Psoas muscle (tissue), 8 donors: ENCODE measurements around the gene SMARCAL1. TPM values are rescaled to one million over a fixed set of nuclear protein-coding genes. Genes with fewer than 3 reads are reported as not detected.
"Not testable (repeated sequence)": the region's sequence is repeated elsewhere in the genome, so short reads cannot be mapped to it uniquely, and the experiment has no call there.

Source experiments
- ATAC-seq, 4 donors: fragments of 200-7000 bp; cut with Tn5 transposase; one replicate each; pipeline ENCODE4 v1.9.1; 2020; ENCODE audit warnings: moderate library complexity in 3 of 4, mild to moderate bottlenecking in 2 of 4
- DNase-seq, 2 donors: peaks; one replicate each; pipeline ENCODE4 v3.0.0-alpha.2; 2020
- H3K27ac ChIP-seq: fragments of 200-600 bp; one replicate; pipeline ENCODE4 v1.8.0; 2022
- H3K27me3 ChIP-seq, 3 donors: fragments of 200-600 bp in 1 of 3; one replicate each; pipeline versions ENCODE4 v1.6.1 to v1.8.0; 2013 to 2022; ENCODE audit warnings: low read length in 2 of 3, mild to moderate bottlenecking in 2 of 3, moderate library complexity in 1 of 3; ENCODE audit not compliant: insufficient read depth in 3 of 3
- H3K36me3 ChIP-seq, 2 donors: fragments of 200-600 bp in 1 of 2; one replicate each; pipeline versions ENCODE4 v1.6.1 to v1.8.0; 2013 to 2022; ENCODE audit warnings: low read depth in 1 of 2, mild to moderate bottlenecking in 1 of 2, moderate library complexity in 1 of 2; ENCODE audit not compliant: insufficient read depth in 1 of 2
- H3K4me1 ChIP-seq: fragments of 200-600 bp; one replicate; pipeline ENCODE4 v1.8.0; 2022
- H3K4me3 ChIP-seq: fragments of 200-600 bp; one replicate; pipeline ENCODE4 v1.8.0; 2022; ENCODE audit warnings: mild to moderate bottlenecking
- H3K9me3 ChIP-seq: fragments of 200-600 bp; one replicate; pipeline ENCODE4 v1.8.0; 2022
- CTCF ChIP-seq: fragments of 200-600 bp; IDR thresholded peaks from one replicate; pipeline ENCODE4 v1.8.0; 2022; ENCODE audit warnings: antibody characterized with exemption
- WGBS, 3 donors: extraction: QIAGEN DNeasy Blood & Tissue Kit; methylation state at CpG; one replicate each; pipeline versions ENCODE4 v1.1.6 to v1.1.7; 2013; 5-methylcytosine and 5-hydroxymethylcytosine counted together
- intact Hi-C, 2 donors: fragments of 100-400 bp; cut with DNase I; formaldehyde crosslinking; loops; one replicate each; pipeline versions ENCODE4 v1.11.0 to v1.14.2; 2022
- polyA plus RNA-seq, 3 donors: library from polyadenylated mRNA; stranded (reverse); fragments of 200-250 nt; gene quantifications; one replicate each; pipeline ENCODE4 v1.2.3, GENCODE V29; 2013
- total RNA-seq, 4 donors: library from RNA; stranded (reverse); fragmentation: NEBNext Ultra II Directional in 2 of 4; extraction: Animal tissue kit (Norgen Biotek cat#: 25700) in 2 of 4; gene quantifications; one replicate each; pipeline versions ENCODE4 v1.2.1 to v1.2.4, GENCODE V29; 2021 to 2023
- donor health status: healthy with polysubstance abuse.
- donor health status: DM: no; HTN: no; CAD: no; lungs with moderate emphysema.
- donor health status: Bipolar disorder and iron deficiency.
- donor health status: healthy.
- donor health status: DM: yes; HTN: yes; CAD: no.
- donor health status: DM: no; HTN: no; CAD: no.
- donor health status: DM: no; HTN: no; CAD: no.
- donor health status: DM: yes; HTN: yes; CAD: no.

The SMARCAL1 gene
- total and polyA plus RNA-seq, 7 donors: 7.9 to 18.3 (median 11.4) TPM

- Histone ChIP-seq H3K36me3 (peaks cover 9 to 28% of the 10 kb centered on the region in 2 donors), H3K4me3 (no peak overlapping the region), H3K27me3 (no peaks in the 10 kb centered on the region), H3K27ac (peak overlapping the region; percentile 40), H3K4me1 (peaks cover 12% of the 10 kb centered on the region), H3K9me3 (no peaks in the 10 kb centered on the region)
- no peak for DNase-seq
- peak; percentile 70 to 76 (median 73) for ATAC-seq
- WGBS, 3 donors: 66 to 95% (median 66%) methylated on average over 1 of the region's 1 CpG
- intact Hi-C loops: no loop called here
- no peak for TF ChIP-seq CTCF
Measured at GRCh38 chr2:216508229-216508628, 95.9 kb downstream of the SMARCAL1 start.

- no peak overlapping the region for H3K4me3 ChIP-seq
- no peaks in the 10 kb centered on the region for H3K9me3 ChIP-seq
- H3K27ac ChIP-seq: no peak overlapping the region
- peak in 2 of 4 donors; percentile 48 to 56 for ATAC-seq
- peak; percentile 73 for TF ChIP-seq CTCF
- WGBS, 3 donors: 47 to 52% (median 52%) methylated on average over 2 of the region's 2 CpGs
- H3K4me1 ChIP-seq: no peaks in the 10 kb centered on the region
- intact Hi-C loops: loop anchor here (5.0 kb wide), 2 partner anchors 995 to 1195 kb away; no protein-coding TSS in a partner anchor
- no peak for DNase-seq
- no peaks in the 10 kb centered on the region for H3K36me3 ChIP-seq
- H3K27me3 ChIP-seq: no peaks in the 10 kb centered on the region
Measured at GRCh38 chr2:216516730-216517350, 104.6 kb downstream of the SMARCAL1 start.

GRCh38 chr2:216517447-216518225 lies 105.4 kb downstream of the SMARCAL1 start:
- H3K9me3 ChIP-seq: no peaks in the 10 kb centered on the region
- no peaks in the 10 kb centered on the region for H3K4me1 ChIP-seq
- H3K27ac ChIP-seq: no peak overlapping the region
- TF ChIP-seq CTCF: no peak
- H3K36me3 ChIP-seq: no peaks in the 10 kb centered on the region
- H3K4me3 ChIP-seq: no peak overlapping the region
- WGBS, 3 donors: 87 to 91% (median 87%) methylated on average over 4 of the region's 4 CpGs
- intact Hi-C loops: loop anchor here (2.0 to 5.0 kb wide), 4 partner anchors 149 to 1239 kb away; no protein-coding TSS in a partner anchor
- ATAC-seq (no peak), DNase-seq (no peak)
- H3K27me3 ChIP-seq: no peaks in the 10 kb centered on the region

- not testable (repeated sequence) for H3K4me3 ChIP-seq, H3K27ac ChIP-seq, H3K4me1 ChIP-seq, H3K9me3 ChIP-seq, DNase-seq, H3K36me3 ChIP-seq, H3K27me3 ChIP-seq
- 86 to 90% (median 88%) methylated on average over 8 to 9 of the region's 9 CpGs for WGBS, 3 donors
- ATAC-seq: peak in 1 of 4 donors; percentile 34
- intact Hi-C loops: loop anchor here (1.0 to 5.0 kb wide), 5 partner anchors 148 to 1238 kb away; no protein-coding TSS in a partner anchor
Measured at GRCh38 chr2:216518566-216519119, 106.4 kb downstream of the SMARCAL1 start.
